Cardiac fibroblast (primary cell): ENCODE measurements around the gene GPAM.

Source experiments
- DNase-seq, 2 donors: peaks; one replicate each; pipeline versions ENCODE4 v3.0.0 to v3.0.0-alpha.2; 2010; ENCODE audit warnings: low read depth in 2 of 2
- H3K4me3 ChIP-seq, 2 donors: replicated peaks in 1 of 2; 1 replicate in 1 of 2; 2 replicates in 1 of 2; pipeline ENCODE4 v1.5.1; 2011; ENCODE audit warnings: low read depth in 2 of 2, low read length in 2 of 2, mild to moderate bottlenecking in 2 of 2, moderate library complexity in 1 of 2
- CTCF ChIP-seq: IDR thresholded peaks from one replicate; pipeline ENCODE4 v1.5.1; 2011; ENCODE audit warnings: low read depth, mild to moderate bottlenecking, low read length, inconsistent platforms

GPAM gene

DNA sequence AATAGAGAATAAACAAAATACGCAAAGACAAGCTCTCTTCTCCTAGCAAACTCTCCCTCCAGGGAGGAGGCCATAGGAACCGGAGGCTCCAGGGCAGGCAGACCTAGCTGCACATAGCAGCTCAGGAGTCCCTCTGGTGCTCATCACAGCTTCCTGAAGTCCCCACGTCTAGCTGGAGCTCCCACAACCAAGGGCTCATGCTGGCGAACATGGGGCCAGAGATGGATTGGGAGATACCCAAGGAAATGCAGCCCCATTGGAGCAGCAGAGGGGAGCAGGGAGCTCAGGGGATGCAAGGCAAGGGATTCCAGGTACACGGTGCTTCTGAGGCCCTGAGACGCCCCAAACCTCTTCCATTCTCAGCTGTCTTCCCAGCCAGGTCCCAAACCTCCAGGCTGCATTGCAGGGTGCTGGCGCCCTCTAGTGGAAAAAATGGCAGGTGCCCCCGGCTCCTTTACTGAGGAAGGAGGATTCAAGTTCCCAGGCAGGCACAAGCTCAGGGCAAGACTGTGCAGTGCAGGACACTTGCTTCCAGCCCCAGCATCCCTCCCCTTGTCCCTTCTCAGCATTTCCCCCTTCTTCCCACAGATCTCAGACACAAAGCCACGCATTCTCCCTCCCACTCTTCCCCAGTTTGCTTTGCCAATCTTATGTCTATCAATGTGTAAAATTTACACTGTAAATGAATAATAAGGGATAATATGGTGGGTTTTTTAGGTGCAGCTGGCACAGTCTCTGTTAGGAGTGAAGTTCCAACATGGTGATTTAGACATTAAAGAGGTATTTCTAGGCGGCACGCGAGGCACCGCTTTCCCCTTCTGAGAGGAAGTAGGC, 46.2 kb downstream of the GPAM start:
- no peak overlapping the region for H3K4me3 ChIP-seq
- DNase-seq, result peak; percentile 69 to 73
- peak; percentile 97 for TF ChIP-seq CTCF

- DNase-seq, result no peak
- H3K4me3 ChIP-seq, result no peak overlapping the region
- no peak for TF ChIP-seq CTCF
Observed at GRCh38 chr10:112136486-112137153, 46.9 kb downstream of the GPAM start.

- TF ChIP-seq CTCF, result no peak
- H3K4me3 ChIP-seq, result no peak overlapping the region
- DNase-seq, result no peak
Observed at GRCh38 chr10:112135604-112136003, 48.0 kb downstream of the GPAM start.

- DNase-seq, result no peak
- H3K4me3 ChIP-seq, result no peak overlapping the region
- TF ChIP-seq CTCF, result no peak
Observed at GRCh38 chr10:112132435-112132834, 51.1 kb downstream of the GPAM start.

DNA sequence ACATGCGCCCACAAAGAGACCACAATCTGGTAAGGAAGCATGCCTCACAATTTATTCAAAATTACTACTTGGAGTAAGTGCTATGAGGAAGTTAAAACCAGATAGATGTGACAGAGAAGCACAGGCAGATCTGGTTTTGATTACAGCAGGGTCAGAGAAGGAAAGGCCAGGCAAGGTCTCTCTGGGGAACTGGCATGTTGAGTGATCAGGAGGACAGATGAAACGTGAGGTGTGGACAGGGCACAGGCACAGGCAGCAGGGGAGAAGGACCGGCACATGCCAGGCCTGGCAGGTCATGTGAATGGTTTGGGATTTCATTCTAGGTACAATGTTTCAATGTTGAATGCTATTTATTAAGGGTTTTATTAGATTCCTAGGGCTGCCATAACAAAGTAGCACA, 51.6 kb downstream of the GPAM start:
- no peak overlapping the region for H3K4me3 ChIP-seq
- TF ChIP-seq CTCF, result no peak
- no peak for DNase-seq

DNA sequence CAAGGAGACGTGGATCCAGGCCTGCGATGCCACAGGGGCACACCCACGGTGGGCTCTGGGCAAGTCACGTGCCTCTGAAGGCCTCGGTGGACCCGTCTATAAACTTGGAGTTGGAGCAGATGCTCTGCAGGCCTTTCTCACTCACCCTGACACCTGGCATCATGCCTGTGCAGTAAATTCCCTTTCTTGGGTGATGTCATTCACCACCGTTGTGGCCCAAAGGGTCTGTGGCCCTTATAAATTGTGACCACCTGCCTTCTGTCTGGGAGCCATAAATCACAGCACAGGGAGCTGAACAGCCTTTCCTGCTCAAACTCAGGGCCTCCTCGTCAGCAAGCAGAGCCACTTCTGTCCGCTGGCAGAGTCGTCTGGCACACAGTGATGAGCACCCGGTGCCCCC, 52.2 kb downstream of the GPAM start:
- no peak for DNase-seq
- no peak overlapping the region for H3K4me3 ChIP-seq
- TF ChIP-seq CTCF, result no peak
